Tibial nerve (tissue), 4 donors: ENCODE data around the gene RAP2C.

Experiments used
- CTCF ChIP-seq, 5 experiments: fragments of 200-600 bp in 3 of 5; fragments of 450-650 bp in 2 of 5; sonication (generic) in 3 of 5; IDR thresholded peaks; one replicate each; pipeline ENCODE4 v1.5.1; 2016 to 2019; ENCODE audit warnings: antibody characterized with exemption in 5 of 5, mild to moderate bottlenecking in 3 of 5, moderate library complexity in 2 of 5
- EP300 ChIP-seq, 2 donors: sonication (generic); formaldehyde crosslinking; IDR thresholded peaks; one replicate each; pipeline ENCODE4 v1.6.1; 2017; ENCODE audit warnings: antibody characterized with exemption in 2 of 2, mild to moderate bottlenecking in 1 of 2
- POLR2A ChIP-seq, 2 donors: fragments of 450-650 bp; IDR thresholded peaks; one replicate each; pipeline ENCODE4 v1.6.1; 2017; ENCODE audit warnings: antibody characterized with exemption in 2 of 2, mild to moderate bottlenecking in 2 of 2, moderate library complexity in 2 of 2

- TF ChIP-seq EP300 (IDR thresholded peaks at IDR 0.05) (no peak), CTCF (IDR thresholded peaks at IDR 0.05) (no peak), POLR2A (IDR thresholded peaks at IDR 0.05) (no peak)
Observed at GRCh38 chrX:132209527-132209926, 9.7 kb downstream of the RAP2C start.
